ENCODE measurements around the gene POLR3H.

POLR3H gene

DNA sequence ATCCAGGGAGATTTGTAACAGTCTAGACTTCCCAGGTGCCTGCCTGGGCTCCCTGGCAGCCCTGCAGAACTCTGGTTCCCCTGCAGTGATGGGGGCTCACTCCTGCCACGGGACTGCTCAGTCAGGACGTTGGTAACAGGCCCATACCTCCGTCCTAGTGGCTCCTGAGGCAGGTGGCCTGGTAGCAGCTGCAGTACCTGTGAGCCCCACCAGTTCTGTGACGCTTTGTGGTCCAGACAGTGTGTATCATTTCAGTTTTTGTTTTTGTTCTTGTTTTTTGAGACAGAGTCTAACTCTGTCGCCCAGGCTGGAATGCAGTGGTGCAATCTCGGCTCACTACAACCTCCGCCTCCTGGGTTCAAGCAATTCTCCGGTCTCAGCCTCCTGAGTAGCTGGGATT is 27.8 kb downstream of the POLR3H start:
- no peak for DNase-seq (ENCODE audit: low read depth in 2 of 2)

DNA sequence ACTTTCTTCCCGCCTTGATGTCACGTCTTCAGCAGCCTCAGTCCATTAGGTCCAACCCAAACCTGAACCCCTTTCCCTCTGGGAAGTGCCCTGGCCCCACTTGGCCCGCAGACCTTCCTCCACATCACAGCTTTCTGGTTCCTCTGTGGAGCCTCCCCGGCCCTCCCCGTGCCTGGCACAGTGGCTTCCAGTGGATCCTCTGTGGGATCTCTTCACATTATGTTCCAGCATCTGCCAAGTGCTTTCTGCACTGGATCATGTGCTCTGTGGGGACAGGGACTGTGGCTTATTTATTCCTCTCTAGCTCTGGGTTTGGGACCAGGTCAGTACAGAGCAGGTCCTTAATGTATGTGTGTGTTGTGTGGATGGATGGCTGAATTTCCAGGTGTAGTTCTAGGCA is 30.9 kb downstream of the POLR3H start:
- no peak for DNase-seq (ENCODE audit: low read depth in 2 of 2)

DNA sequence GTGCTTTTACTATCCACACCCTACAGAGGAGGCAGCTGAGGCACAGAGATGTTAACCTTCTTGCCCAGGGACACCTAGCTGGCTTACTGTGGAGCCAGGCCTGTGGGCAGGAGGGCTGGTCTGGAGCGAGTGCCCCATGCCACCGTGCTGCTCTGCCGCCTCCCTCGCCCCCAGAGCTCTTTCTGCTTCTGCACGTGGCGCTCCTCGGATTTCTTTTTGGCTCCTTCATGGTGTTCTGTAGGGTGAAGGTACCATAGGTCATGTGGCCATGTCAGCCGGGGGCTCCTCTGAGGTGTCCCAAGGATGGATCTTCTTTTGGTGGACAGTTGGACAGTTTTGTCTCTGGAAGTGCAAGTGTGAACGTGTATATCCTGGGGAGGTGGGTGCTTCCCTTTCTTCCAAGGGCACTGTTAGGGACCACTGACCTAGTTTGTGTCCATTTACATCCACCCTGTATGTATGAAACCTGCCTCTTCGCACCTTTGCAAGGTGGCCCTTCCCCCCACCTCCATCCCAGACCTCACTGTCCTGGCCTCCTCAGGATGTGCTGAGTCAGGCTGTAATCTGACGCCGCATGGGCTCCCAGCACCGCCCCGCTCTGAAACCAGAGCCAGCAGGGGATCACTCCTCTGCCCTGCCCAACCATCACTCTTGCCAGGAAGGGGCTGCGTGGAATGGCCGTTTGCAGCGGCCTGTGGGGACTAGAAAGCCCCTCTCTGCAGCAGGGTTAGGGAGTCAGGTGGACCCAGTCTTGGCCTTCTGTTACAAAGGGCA is 31.7 kb downstream of the POLR3H start:
- DNase-seq (ENCODE audit: low read depth in 2 of 2): no peak

DNA sequence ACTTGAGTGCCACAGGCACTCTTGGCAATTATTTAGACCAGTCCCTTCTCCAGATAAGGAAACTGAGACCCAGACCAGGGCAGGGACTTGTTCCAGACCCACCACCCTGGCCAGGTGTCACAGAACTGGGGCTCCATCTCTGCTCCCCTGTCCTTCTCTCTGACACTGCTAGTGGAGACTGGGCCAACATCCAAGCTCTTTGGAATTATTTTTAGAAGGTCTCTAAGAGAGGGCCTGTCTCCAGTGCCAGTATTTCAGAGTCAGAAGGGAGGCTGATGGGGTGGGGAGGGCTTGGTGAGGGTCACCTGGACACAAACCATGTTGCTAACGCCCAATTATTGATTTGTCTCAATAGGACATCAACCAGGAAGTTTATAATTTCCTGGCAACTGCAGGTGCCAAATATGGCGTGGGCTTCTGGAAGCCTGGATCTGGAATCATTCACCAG is 32.7 kb downstream of the POLR3H start:
- DNase-seq (ENCODE audit: low read depth in 2 of 2): no peak

DNA sequence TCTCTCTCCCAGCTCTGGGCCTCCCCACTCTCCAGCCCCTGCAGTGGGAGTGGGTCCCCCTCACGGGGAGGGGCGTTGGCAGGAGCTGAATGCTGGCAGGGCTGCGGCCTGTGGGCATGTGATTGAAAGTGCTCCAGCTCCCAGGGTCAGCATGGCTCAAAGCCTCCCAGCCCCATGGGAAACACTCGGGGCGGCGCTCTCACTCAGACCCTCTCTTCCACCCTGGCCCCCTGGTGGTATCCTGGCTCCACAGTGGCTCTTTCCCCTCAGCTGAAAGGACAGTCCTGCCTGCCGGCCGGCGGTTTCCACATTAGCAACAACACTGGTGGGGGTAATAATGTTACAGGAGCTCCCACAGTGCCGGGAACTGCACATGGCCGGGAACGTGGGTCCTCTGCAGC is 35.5 kb downstream of the POLR3H start:
- no peak for DNase-seq (ENCODE audit: low read depth in 2 of 2)

DNA sequence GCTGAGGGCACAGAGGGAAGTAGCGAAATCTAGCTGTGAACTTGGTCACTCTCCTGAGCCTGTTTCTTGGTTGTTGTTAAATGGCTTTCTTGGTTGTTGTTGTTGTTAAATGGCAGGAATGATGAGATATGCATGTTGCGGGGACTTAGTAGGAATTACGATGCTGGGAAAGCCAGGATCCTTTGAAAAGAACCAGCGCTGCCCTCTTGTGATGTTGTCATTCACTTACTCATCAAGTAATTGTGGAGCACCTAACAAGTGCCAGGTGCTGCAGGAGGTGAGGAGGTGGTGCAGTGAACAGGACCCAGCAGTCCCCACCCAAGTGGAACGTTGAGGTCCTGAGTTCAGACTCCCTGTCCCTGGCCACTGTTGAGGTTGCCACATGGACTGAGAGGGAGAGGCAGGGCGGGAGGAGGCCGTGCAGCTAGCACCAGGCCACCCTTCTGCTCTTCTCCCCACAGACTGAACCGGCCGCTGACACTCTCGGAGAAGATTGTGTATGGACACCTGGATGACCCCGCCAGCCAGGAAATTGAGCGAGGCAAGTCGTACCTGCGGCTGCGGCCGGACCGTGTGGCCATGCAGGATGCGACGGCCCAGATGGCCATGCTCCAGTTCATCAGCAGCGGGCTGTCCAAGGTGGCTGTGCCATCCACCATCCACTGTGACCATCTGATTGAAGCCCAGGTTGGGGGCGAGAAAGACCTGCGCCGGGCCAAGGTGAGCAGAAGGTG is 36.8 kb downstream of the POLR3H start:
- DNase-seq (ENCODE audit: low read depth in 2 of 2): no peak

DNA sequence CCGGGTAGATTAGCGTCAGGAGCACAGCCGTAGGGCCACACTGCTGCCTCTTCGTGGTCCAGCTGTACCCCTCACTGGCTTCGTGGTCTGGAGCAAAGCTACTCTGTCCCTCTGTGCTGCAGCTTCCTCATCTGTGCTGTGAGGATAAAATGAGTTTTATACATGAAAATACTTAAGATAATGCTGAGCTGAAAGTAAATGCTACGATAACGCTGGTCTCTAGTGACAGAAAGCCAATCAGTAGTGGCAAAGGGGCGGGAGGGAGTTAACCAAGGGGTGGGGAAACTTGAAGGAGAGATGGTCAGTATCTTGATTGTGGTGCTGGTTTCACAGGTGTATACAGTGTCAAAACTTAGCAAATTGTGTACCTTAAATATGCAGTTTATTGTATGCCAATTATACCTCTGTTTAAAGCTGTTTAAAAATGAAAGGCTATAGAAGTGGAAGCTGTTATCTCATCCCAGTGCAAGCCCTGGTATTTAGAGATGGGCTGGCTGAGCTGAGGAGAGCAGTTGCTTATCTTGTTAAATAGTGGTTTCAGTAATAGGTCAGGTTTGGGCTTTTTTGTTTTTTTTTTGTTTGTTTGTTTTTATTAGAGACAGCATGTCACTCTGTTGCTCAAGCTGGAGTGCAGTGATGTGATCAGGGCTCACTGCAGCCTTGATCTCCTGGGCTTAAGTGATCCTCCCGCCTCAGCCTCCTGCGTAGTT is 38.6 kb downstream of the POLR3H start:
- no peak for DNase-seq (ENCODE audit: low read depth in 2 of 2)

DNA sequence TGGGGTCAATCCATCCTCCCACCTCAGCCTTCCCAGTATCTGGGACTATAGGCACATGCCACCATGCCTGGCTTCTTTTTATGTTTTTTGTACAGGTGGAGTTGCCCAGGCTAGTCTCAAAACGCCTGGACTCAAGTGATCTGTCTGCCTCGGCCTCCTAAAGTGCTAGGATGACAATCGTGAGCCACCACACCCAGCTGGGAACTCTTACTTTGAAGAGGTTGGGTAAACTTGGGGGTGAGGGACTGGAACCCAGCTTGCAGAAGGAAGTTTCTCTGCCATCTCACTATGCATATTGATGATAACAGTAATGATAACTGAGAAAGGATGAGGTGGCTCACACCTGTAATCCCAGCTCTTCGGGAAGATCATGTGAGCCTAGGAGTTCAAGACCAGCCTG is 39.5 kb downstream of the POLR3H start:
- DNase-seq (ENCODE audit: low read depth in 2 of 2): no peak

DNA sequence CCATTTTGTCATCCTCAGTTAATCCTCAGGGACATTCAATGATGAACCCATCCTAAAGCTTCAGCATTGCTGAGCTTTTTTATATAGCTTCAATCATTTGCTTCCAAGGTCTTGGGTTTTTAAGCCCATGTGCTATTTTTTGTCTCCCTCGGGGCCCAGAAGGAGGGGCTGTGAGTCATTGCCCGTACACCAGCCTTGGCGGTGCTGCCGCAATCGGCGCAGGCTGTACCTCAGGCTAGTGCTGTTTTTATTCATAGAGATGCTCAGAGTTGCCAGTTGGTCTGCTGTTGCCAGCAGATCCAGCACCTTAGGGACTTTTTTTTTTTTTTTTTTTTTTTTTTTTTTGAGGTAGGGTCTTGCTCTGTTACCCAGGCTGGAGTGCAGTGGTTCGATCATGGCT is 39.9 kb downstream of the POLR3H start:
- no peak for DNase-seq (ENCODE audit: low read depth in 2 of 2)

DNA sequence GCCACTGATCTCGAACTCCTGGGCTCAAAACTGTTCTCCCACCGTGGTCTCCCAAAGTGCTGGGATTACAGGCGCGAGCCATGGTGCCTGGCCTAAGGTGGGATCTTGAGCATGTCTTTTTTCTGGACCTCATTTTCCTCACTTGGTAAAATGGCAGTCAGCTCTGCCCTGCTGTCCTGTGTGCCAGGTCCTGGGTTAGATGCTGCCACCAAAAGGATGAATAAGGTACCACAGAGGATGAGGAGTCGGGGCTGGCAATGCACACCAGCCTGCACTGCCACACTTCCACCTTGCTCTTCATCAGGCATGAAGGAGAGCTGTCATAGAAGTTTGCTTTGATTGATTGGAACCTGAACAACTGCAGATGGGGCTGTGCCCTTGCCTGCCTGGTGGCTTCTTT is 43.1 kb downstream of the POLR3H start:
- DNase-seq (ENCODE audit: low read depth in 2 of 2): no peak

DNA sequence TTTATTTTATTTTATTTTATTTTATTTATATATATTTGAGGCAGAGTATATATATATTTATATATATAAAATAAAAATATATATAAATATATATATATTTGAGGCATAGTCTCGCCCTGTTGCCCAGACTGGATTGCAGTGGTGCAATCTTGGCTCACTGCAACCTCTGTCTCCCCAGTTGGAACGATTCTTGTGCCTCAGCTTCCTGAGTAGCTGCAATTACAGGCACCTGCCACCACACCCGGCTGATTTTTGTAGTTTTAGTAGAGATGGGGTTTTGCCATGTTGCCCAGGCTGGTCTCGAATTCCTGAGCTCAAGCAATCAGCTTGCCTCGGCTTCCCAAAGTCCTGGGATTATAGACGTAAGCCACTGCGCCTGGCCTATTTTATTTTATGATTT is 44.0 kb downstream of the POLR3H start:
- DNase-seq (ENCODE audit: low read depth in 2 of 2): no peak

DNA sequence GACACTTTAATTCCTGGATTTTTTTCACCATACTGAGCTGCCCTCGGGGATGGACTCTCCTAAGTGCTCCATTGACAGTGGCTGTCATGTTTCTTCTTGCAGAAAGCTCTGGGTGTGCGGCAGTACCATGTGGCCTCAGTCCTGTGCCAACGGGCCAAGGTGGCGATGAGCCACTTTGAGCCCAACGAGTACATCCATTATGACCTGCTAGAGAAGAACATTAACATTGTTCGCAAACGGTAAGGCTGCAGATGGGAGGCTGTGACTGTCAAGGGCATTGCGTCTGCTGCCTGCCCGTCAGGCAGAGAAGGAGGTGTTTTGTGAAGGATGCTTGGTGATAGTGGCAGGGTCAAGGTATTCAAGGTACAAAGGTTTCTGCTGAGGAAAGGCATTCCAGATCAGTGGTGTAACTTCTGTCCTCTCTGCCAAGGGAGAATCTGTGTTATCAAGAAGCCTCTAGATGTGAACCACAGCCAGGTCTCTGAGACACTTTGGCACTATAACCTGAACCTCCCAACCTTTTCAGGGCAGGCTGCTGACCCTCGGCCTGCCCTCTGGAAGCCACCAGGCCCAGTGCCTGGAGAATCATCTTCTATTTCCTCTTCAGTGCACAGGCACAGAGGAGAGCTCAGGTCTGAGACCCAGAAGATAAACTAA is 44.5 kb downstream of the POLR3H start:
- DNase-seq (ENCODE audit: low read depth in 2 of 2): no peak

DNA sequence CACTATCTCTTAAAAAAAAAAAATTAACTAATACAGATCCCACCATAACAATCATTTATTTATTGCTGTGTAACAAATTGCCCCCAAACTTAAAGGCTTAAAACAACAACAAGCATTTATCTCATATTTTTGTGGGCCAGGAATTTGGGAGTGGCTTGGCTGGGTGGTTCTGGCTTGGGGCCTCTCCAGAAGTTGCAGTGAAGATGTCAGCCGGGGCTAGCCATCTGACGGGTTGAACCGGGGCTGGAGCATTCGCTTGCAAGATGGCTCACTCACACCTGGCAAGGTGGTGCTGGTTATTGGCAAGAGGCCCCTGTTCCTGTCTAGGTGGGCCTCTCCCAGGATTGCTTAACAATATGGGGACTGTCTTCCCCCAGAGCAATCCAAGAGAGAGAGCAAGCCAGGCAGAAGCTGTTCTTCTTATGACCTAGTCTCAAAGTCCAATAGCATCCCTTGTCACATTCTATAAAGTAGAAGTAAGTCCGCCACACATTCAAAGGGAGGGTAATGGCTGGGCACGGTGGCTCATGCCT is 45.9 kb downstream of the POLR3H start:
- no peak for DNase-seq (ENCODE audit: low read depth in 2 of 2)

DNA sequence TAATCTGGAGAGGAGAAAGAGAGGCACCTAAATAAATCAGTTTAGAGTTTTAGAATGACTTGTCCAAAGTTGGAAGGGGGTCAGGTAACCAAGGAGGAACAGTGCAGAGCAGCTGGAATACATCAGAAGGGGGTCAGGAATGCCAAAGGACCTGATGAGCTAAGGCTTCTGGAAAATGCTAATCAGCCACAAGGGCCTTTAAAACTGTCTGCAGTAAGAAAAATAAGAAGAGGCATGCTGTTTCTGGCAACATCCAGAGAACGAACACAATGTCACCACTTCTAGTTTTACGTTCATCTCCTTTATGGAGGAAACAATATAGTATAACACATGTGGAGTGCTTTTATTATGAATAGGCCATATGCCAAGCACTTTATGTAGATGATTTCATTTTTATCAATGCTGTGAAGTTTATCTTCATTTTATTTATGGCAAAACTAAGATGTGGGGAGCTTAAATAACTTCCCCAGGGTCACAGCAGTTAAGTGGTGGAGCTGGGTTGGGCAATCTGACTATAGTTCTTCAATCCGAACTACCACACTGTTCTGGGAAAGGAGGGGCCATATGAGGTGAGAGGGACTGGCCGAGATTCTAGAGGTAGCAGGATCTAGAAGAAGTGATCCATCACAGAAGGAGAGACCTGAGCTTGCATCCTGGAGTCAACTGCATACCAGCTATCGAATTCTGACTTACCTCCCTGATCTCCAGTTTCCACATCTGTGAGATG is 52.7 kb downstream of the POLR3H start:
- no peak for DNase-seq (ENCODE audit: low read depth in 2 of 2)

DNA sequence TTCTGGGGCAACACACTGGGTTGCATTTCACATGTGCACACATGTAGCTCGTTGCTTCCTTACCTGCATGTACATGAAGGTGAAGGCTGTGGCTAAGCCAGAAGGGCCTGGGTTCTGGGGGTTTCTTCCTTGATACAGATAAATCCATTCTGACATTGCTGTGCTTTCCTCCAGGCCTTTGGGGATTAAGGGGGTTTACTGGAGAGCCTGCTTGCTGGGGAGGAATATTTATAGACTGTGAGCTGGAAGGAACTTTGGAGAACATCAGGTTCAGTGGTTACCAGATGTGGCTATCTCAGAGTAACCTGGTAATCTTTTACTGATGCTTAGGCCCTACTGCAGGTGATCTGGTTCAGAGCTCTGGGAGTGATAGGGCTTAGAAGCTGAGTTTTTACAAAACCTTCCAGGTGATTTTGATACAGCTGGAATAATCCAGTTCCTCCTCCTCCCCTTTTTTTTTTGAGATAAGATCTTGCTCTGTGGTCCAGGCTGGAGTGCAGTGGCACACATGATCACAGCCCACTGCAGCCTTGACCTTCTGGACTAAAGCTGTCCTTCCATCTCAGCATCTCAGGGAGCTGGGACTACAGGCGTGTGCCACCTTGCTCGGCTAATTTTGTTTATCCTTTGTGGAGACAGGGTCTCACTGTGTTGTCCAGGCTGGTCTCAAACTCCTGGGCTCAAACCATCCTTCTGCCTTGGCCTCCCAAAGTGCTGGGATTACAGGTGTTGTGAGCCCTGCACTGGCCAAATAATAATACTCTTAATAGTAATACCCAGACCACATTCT is 55.5 kb downstream of the POLR3H start:
- no peak for DNase-seq (ENCODE audit: low read depth in 2 of 2)

DNA sequence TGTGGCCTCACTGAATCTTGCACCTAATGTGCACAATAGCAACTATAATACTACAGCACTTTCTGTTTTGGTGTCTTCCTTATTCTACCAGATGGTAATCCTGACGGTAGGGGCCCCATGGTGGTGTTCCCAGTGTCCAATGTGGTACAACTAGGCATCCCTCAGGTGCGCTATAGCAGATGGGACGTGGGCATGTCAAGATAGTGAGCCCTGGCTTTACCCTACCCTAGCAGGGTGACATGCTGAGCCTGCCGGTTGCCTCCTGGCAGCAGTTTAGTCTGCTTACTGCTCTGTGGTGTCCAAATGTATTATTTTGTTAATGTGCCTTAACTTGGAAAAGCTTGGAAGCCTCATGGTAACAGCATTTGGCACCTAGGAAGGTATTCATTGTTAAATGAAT is 56.2 kb downstream of the POLR3H start:
- no peak for DNase-seq (ENCODE audit: low read depth in 2 of 2)

DNA sequence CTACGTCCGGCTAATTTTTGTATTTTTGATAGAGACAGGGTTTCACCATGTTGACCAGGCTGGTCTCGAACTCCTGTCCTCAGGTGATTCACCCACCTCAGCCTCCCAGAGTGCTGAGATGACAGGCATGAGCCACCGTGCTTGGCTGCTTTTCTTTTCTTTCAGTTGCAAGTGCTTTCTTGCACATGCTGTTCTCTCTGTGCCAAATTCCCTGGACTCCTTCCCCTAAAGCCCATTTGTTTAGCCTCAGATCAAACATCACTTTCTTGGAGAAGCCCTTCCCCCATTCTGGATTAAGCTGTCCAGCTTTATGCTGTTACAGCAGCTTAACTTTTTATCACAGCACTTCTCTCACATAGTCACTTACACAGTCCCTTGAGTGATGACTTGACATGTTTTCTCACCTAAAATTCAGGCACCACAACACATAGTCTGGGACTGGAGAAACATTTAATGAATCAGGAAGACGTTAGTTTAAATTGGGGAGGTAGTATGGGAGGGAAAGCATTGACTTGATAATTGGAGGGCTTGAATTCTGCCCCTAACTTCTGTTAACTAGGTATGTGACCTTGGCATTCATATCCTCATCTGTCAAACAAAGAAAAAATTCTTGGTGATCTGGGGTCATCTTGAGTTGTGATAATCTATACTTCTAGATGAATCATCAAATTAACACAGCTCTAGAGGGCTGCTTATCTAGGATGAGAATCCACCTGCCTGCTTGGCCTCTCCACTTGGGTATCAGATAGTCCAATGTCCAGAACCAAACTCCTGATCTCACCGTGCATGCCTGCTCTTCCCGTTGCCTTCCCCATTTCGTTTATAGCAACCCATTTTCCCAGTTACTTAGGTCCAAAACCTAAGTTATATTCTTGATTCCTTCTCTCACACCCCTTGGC is 57.0 kb downstream of the POLR3H start:
- no peak for DNase-seq (ENCODE audit: low read depth in 2 of 2)

DNA sequence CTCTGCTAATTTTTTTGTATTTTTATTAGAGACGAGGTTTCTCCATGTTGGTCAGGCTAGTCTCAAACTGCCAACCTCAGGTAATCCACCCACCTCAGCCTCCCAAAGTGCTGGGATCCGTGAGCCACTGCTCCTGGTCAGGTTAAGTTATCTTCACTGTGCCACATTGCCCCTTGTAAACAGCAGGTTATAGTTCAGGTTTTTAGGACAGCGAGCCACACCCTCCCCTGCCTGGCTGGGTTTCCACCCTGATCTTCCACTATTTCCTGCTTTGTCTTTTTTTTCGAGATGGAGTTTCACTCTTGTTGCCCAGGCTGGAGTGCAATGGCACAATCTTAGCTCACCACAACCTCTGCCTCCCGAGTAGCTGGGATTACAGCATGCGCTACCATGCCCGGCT is 59.2 kb downstream of the POLR3H start:
- DNase-seq (ENCODE audit: low read depth in 2 of 2): no peak

DNA sequence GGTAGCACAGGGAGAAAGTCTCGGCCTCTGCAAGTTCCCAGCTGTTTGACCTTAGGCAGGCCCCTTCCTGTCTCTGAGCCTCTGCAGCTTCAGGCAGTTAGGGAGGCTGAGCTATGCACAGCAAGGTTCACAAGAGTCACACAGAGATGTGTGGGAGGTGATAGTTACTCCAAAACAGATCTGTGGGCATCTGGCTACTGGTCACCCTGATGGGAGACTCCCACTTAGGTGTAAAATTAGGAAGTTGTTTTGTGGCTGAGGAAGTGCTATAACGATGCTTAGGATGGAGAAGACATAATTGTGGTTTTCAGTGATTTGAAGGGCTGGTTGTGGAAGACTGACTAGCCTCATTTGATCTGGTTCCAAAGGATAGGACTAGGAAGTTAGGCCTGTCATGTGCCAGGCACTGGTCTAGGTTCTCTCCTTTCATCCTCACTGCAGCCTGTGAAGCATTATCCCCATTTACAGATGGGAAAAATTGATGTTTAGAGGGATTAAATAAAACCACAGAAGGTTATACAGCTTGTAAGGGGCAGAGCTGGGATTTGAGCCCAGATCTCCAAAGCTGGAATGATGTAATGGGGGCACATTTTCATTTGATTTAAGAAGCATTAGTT is 61.8 kb downstream of the POLR3H start:
- no peak for DNase-seq (ENCODE audit: low read depth in 2 of 2)
